Astrocyte of the cerebellum (primary cell): ENCODE data around the gene SHC4.

Experiments
- DNase-seq: peaks from one replicate; pipeline ENCODE4 v3.0.0-alpha.2; 2011; ENCODE audit warnings: low read depth
- H3K4me3 ChIP-seq: 2 replicates; pipeline ENCODE4 v1.5.1; 2011; ENCODE audit warnings: mild to moderate bottlenecking, low read depth, low read length, moderate library complexity
- CTCF ChIP-seq: IDR thresholded peaks from 2 replicates; pipeline ENCODE4 v1.5.1; 2012; ENCODE audit warnings: low read length, low read depth, moderate library complexity, mild to moderate bottlenecking; ENCODE audit errors: missing control alignments
- in situ Hi-C: cut with HindIII; loops from 2 replicates; pipeline ENCODE4 v1.10.0; 2017; ENCODE audit warnings: low sequenced_read_pairs

Gene SHC4

GRCh38 chr15:48891232-48891765 is 72.4 kb downstream of the SHC4 start:
- in situ Hi-C loops: no loop called here
- no peak overlapping the region for H3K4me3 ChIP-seq
- TF ChIP-seq CTCF: no peak
- DNase-seq: no peak

- DNase-seq: no peak
- in situ Hi-C loops: no loop called here
- H3K4me3 ChIP-seq: no peak overlapping the region
- TF ChIP-seq CTCF: no peak
Measured at GRCh38 chr15:48890375-48890972, 73.2 kb downstream of the SHC4 start.

GRCh38 chr15:48889925-48890324 is 73.8 kb downstream of the SHC4 start:
- in situ Hi-C loops: no loop called here
- H3K4me3 ChIP-seq: no peak overlapping the region
- no peak for TF ChIP-seq CTCF
- no peak for DNase-seq

GRCh38 chr15:48888836-48889235 is 74.9 kb downstream of the SHC4 start:
- no peak for DNase-seq
- in situ Hi-C loops: no loop called here
- H3K4me3 ChIP-seq: no peak overlapping the region
- no peak for TF ChIP-seq CTCF

- TF ChIP-seq CTCF: no peak
- H3K4me3 ChIP-seq: no peak overlapping the region
- in situ Hi-C loops: no loop called here
- no peak for DNase-seq
Measured at GRCh38 chr15:48888191-48888590, 75.5 kb downstream of the SHC4 start.

GRCh38 chr15:48887144-48887543 is 76.6 kb downstream of the SHC4 start:
- TF ChIP-seq CTCF: no peak
- in situ Hi-C loops: no loop called here
- DNase-seq: no peak
- no peak overlapping the region for H3K4me3 ChIP-seq
